GM18519 (cell line): ENCODE data around the gene ANKRD63.

Source experiments
- ATAC-seq: cut with Tn5 transposase; IDR thresholded peaks from one replicate; pipeline ENCODE4 v1.9.1; 2021; ENCODE audit warnings: mild to moderate bottlenecking, moderate library complexity; ENCODE audit not compliant: unreplicated experiment, low FRiP score

Gene ANKRD63

GRCh38 chr15:40246496-40247280 is 36.2 kb downstream of the ANKRD63 start:
- no peak for ATAC-seq

GRCh38 chr15:40245666-40246450 is 37.0 kb downstream of the ANKRD63 start:
- ATAC-seq, result no peak

GRCh38 chr15:40244961-40245523 is 37.8 kb downstream of the ANKRD63 start:
- no peak for ATAC-seq

GRCh38 chr15:40243126-40243810 is 39.6 kb downstream of the ANKRD63 start:
- no peak for ATAC-seq

- ATAC-seq, result no peak
Measured at GRCh38 chr15:40242601-40243000, 40.3 kb downstream of the ANKRD63 start.

- no peak for ATAC-seq
Measured at GRCh38 chr15:40242213-40242599, 40.7 kb downstream of the ANKRD63 start.

- no peak for ATAC-seq
Measured at GRCh38 chr15:40241269-40242212, 41.3 kb downstream of the ANKRD63 start.

- ATAC-seq, result no peak
Measured at GRCh38 chr15:40240619-40241221, 42.1 kb downstream of the ANKRD63 start.

GRCh38 chr15:40239693-40240618 is 42.9 kb downstream of the ANKRD63 start:
- ATAC-seq, result no peak

GRCh38 chr15:40239404-40239692 is 43.5 kb downstream of the ANKRD63 start:
- no peak for ATAC-seq

GRCh38 chr15:40238532-40239403 is 44.1 kb downstream of the ANKRD63 start, which contains the start of gene PAK6:
PAK6 (plus strand) TSS chr15:40239063; CDS start chr15:40264786, 25,723 bp downstream.
- ATAC-seq, result no peak

GRCh38 chr15:40235201-40235885 is 47.5 kb downstream of the ANKRD63 start:
- ATAC-seq, result no peak

- no peak for ATAC-seq
Measured at GRCh38 chr15:40234783-40235182, 48.1 kb downstream of the ANKRD63 start.

GRCh38 chr15:40233727-40234577 is 48.9 kb downstream of the ANKRD63 start:
- ATAC-seq, result no peak

GRCh38 chr15:40232625-40233070 is 50.2 kb downstream of the ANKRD63 start:
- no peak for ATAC-seq
